ENCODE results near the gene AGT.

GRCh38 chr1:230753191-230753585 lies 39.3 kb upstream of the AGT start:
- TF ChIP-seq CTCF (IDR thresholded peaks at IDR 0.05; ENCODE audit: borderline replicate concordance, extremely low read depth, low read length, poor library complexity, severe bottlenecking) (no peak), EZH2 (IDR thresholded peaks at IDR 0.05; ENCODE audit: borderline replicate concordance, low read depth, low read length, severe bottlenecking) (no peak)

All from DND-41 (cell line).